Dermis blood vessel endothelial cell (primary cell): Measurements from ENCODE around the gene LAMB3. TPM values are rescaled to one million over a fixed set of nuclear protein-coding genes. Genes with fewer than 3 reads are reported as not detected.

ENCODE experiments used
- DNase-seq: peaks from one replicate; pipeline ENCODE4 v3.0.0; 2010
- total RNA-seq: library from RNA; depleted of rRNA; stranded (reverse); fragments of >200 nt; gene quantifications from 2 replicates; pipeline ENCODE4 v1.2.3, GENCODE V29; 2014

The LAMB3 gene
- total RNA-seq, 1 donor from 2014 or later = 1.9 TPM

DNA sequence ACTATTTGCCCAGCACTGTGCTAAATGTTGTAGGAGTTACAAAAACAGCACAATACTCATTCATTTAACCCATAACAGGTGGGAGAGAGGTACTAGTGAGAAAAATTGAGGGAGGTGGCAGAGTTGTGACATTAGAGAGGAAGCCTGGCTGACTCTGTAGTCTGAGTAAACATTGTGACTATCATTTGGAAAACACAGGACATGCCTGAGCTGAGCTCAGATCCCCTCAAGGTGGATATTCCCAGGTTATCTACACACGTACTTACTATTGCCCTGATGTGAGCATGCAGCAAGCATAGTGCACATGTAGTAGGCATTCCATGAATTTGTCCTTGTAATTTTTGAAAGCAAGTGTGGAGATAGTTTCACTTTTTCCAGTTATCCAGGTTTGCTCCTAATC is 57.8 kb downstream of the LAMB3 start:
- DNase-seq = no peak

DNA sequence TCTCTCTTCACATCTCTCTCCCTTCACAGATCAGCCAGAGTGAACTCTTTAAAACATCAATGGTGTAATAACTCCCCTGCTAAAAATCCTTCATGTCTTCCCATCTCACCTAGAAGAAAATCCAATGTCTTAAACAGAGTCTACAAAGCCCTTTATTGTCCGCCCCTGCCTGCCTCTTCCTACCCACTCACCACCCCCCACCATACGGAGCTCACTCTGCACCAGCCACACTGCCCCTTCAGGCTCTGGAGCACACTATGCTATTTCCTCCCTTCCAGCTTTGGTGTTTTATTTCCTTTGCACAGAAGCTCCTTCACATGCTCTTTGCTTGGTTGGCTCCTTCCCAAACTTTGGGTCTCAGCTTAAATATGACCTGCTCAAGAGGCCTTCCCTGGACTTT is 58.5 kb downstream of the LAMB3 start:
- peak; percentile 16 for DNase-seq

DNA sequence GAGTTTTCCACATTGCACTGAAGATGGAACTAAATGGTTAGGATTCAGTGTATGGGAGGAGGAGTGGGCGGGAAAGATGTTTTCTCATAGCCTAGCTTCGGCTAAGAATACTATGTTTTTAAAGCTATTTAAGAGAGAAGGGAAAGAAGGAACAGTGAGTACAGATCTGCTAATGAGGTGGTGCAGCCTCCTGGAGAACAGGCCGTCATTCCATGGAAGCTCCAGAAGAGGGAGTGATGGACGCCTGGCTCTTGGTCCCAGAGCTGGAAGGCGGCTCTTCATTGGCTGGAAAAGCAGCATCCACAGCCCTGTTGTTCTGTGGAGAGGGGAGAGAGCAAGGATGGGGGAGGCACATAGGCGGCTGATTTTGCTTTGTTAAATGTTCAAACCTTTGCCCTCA is 61.8 kb downstream of the LAMB3 start:
- peak; percentile 63 for DNase-seq

DNA sequence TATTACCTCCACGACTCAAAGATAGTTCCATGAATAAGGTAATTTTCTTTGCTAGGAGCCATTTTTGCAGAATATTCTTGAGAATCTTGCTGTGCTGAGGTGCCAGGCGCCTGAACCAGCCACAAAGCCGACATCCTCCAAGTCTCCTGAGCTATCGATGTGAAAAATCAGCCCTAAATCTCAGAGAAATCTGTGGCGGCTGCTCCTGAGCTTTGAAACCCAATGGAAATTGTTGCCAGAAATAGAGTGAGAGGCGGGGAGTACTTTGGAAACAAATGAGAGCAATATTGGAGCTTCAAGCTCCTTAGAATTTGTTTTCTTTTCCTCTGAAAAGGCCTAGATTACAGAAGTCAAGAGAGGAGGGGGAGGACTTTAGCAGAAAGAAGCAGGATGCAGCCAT is 62.4 kb downstream of the LAMB3 start:
- DNase-seq = no peak

DNA sequence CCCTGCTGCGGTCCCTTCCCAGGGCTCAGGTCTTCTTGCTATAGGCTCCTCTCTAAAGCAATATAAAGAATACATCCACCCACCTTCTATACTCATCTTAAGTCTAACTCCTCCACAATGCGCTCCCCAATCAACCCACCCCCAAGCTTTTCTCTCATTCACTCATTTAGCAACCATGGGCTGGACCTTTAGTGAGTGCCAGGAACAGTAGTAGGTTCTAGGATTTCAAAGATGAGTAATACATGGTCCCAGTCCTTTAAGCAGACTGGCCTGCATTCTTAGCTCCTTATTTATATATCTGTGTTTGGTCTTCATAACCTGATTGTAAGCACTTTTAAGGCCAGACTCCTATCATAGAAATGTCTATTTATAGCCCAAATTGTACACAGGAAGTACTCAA is 62.8 kb downstream of the LAMB3 start:
- no peak for DNase-seq

DNA sequence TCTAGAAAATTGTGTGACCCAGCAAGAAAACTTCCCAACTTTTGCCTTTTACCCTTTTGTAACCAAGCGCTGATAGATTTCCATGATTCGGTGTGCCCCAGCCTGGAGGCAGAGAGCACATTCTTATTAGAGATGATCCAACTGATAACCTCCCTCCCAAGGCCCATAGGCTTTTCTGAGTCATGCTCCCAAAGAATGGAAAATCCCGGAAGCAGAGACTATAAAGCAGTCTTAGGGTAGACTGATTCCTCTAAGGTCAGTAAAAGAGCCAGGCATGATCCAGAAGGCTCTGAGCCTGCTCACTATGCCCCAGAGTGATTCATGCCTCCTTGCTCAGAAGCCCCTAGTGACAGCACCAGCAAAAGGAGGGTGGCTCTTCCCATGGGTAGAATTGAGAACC is 64.4 kb downstream of the LAMB3 start:
- peak; percentile 75 for DNase-seq

DNA sequence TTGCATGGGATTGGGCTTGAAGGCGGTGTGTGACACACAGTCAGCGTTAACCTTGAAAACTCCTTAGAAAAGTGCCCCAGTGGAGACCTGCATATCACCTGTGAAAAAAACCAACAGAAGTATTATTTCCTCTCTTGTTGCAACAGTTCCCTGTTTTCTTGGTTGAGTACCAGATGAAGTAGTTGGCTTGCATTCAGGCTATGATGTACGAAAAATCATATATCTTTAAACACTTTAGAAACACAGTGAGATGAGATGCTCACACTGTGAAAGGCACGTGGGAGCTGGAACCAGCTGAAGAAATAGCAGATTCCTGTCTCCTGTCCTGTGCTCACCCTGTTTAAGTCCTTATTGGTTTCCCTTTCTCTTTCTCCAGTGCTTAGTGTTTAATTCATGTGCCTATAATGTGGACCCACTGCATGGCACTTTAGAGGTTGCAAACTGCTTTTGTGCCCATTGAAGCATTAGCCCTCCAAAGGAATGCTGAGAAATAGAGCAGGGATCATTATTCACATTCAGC is 65.9 kb downstream of the LAMB3 start:
- no peak for DNase-seq

DNA sequence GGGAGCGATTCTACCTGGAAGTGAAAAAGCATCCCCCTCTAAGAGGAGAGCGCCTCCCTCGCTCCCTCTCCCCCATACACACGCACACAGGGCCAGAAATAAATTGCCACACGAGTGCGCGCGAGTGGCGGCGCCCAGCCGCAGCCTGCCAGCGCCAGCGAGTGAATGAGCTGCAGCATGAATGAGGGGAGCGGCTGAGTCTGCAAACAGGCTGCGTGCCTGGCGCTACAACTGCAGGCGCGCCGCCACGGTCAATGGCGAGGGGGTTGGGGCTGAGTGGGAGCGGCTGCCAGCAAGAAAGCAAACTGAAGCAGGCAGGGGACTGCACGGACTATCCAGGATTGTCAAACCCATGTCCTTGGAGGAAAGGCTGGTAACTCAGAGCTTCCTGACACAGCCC is 66.6 kb downstream of the LAMB3 start:
- peak; percentile 54 for DNase-seq

DNA sequence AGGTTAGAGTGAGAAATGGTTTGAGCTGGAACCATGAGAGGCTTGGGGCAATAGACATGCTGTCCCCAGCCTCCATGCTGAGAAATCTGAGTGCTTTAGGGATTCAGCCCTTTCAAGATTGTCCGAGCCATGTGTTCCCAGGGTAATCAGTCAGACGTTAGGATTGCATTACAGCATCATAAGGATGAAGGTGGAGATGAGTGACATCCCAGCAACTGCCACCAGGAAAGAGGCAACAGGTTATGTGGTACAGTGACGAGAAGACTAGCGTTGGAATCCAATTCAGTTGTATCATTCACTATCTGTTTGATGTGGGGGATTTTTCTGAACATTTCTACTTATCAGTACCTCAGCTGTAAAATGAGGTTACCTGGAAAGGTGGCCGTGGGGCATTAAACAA is 67.0 kb downstream of the LAMB3 start:
- DNase-seq = no peak

DNA sequence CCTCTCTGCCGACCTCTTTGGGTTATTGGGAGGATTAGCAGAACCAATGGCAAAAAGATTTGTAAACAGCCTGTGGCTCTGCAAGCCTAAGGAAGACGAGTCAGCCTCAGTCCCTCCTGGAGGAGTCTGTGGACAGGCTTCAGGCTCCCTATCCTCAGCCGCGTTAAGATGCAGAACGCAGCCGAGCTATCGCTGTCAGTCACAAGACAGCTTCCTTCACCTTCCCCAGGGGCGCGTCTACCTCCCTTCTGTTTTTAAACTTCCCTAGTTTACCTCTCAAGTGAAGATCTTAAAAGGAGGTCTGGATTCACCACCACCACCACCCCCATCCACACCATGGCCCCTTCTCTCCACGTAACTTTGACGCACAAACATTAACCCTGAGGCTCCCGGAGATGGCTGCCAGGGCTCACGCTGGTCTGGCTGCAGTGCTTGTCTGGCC is 68.0 kb downstream of the LAMB3 start:
- DNase-seq = no peak

DNA sequence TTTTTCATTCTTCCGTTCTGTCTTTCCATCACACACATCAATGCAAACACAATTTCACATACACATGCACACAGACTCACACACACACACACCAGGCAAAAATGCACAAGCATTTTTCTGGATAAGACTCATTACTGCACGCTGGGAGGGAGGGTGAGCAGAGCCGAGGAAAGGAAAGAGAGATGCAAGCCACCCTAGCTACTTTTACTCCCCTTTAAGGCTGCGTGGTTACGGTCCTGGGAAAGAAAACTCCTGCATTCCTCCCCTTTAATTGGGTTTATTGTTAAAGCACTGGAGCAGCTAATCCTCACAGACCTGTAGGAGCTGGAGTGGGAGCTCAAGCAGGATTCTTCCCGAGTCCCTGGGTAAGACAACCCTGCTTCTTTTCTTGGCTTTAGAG is 68.8 kb downstream of the LAMB3 start, which contains the start of gene CAMK1G:
Gene CAMK1G, plus strand, starts transcription at position 307 of the 400 bp plus-strand sequence. CDS start 11,270 bp downstream, outside the sequence.
- DNase-seq = no peak

DNA sequence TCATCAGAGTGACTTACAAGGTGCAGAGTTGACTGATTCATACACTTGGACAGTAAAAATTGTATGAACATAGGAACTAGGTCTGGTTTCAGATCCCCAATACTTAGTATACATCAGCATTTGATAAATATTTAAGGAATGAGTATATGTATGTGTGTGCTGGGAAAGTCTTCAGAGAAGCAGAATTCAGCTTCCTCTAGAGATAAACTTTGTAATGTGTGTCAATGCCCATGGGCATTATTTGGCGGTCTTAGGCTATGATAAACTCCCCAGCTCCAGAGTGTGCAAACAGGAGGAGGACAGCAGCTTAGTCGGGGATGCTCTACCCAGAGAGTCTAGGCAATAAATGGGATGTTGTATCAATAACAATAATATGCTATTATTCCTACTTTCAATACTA is 71.6 kb downstream of the LAMB3 start:
- no peak for DNase-seq

DNA sequence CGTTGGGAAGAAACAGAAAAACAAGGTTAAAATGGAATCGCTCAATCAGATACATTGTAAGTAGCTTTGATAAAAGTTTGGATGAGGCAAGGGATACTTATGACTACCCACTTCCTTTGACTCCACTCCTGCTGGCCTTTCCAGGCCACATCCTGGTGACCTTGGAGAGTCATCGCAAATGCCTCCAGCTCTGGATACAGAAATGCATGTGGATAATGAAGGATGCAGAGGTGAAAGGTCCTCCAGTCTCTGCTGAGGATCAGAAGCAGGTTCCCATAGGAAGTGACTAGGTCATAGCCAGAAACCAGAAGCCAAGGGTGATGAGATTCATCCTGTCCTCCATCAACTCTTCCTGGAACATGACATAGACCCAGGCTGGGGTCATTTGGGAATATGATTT is 74.9 kb downstream of the LAMB3 start:
- peak; percentile 38 for DNase-seq

DNA sequence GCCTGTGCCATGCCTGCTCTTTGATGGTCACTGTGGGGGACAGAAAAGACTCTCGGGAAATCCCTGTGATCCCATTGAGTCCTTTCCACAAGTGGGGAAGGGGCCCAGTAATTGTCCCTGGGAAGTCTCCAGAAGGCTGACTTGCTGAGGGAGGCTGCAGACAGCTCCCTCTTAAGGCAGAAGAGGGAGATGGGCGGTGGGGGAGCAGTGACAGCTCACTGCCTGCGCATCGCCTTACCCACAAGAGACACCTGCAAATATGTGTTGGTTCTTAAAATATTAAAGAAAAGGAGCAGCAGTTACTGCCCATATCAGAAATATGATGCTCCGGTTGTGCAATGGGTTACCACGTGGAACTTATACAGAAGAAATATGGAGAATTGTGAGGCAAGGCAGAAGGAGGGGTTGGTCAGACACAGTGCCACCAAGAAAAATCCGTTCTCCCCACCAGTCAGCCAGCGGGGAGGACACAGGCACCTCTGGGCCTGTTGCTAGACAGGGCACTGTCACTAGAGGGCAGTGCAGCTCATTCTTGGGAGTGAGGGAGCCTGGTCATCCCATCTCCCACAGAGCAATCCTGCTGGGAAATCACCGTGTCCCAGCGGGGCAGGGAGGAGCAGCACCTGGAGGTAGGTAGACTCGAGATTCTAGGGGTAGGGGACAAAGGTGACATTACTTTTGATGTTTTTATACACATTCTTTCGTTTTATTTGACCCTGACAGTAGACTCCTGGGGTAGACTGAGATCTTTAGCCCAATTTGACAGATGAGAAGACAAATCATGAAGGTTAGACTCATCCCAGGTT is 75.6 kb downstream of the LAMB3 start:
- DNase-seq = peak; percentile 85

DNA sequence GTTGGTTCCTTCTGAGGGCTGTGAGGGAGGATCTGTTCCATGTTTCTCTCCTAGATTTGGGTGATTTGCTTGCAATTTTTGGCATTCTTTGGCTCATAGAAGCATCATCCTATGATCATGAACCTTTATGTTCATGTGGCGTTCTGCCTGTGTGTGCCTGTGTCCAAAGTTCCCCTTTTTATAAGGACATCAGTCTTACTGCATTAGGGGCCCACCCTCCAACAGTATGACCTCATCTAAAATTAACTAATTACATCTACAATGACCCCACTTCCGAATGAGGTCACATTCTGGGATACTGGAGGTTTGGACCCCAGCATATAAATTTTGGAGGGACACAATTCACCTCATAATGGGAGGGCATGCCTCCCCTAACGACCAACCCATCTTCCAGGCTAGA is 81.5 kb downstream of the LAMB3 start:
- DNase-seq = no peak

DNA sequence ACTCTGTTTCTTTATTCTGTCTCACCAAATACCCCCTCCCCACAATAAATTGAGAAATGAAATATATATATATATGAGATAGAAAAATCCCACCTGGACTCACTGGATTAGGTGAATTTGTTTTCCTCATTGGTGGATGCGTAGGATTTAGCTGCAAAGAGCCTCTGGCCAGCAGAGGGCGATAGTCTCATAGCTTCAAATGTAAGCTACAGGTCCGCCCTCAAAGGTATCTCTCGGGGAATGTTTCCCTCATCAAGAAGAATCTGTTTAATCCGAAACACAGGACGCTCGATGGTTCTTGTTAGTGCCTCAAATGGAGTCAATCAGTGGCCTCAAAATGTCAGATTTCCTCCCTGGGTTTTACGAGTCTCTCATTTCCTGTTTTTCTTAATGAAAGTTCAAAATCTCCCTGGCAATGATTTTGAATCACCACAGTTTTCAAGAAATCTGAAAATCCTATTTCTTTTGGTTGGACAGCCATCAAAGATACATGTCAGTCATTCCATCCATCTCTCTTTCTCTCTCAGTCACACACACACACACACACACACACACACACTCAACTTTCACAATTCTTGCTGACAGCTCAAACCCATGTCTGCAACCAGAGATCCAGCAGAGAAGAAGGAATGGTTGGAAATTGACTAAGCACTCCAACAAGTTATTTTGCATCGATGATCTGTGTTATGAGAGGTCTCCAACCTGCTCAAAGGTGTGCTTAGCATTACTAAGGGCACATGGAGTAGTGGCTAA is 82.6 kb downstream of the LAMB3 start:
- peak; percentile 90 for DNase-seq

DNA sequence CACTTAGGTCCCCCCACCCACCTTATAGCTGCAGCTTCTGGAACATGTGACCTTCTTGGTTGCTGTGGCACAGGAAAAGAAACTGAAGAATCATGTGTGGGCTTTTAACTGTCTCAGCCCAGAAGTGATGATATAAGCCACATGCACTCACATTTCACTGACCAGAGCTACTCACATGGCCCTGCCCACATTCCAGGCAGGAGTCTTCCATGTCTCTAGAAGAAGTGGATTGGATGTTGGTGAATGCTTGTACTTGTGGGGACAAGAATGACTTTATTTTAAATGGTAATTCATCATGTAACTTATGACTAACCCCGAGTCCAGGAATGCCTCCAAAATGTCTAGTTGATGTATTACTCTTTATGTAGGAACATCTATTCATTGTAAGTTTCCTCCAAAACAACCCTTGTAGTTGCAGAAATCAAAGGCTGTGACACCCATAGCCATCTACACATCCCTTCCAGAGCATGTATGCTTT is 84.5 kb downstream of the LAMB3 start:
- DNase-seq = no peak

DNA sequence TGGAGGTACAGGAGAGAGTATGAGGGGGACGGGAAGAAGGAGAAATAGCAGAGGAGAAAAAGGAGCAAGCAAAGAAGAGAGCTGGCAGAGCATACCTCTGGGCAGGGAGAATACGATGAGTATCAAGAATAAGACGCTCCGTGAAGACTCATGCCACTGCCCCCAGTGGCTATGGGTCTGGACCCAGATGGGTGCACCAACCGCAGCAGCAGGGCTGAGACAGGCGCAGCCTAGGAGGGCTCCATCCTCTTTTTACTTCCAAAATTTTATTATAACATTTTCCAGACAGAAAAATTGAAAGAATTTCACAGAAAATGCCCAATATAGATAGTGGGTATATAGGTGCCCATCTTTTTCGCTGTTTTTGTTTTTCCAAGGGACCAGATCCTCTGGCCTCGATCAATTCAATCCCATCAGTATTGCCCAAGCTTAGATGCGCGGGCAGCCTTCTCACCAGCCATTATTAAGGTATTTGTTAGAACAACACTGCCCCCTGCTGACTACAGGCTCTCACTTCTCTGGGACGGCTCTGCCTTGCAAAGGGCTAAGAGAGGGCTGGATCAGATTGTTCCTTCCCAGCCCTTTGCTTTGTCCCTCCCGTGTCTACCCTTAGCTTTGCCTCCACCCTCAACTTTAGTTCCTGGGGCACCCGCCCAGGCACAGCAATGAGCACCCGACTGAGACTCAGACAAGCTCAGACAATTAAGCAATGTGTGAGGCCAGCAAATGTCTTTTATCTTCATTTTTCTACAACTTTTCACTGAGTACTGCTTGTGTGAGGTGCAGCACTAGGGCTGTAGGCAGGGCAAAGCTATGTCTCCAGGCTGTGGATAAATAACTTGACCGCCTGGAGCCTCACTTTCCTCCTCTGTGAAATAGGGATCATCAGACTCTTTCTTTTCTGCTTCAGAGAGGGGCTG is 86.2 kb downstream of the LAMB3 start:
- DNase-seq = peak; percentile 90
